HepG2 (cell line): ENCODE measurements around the gene LCAT. TPM values are rescaled to one million over a fixed set of nuclear protein-coding genes. Genes with fewer than 3 reads are reported as not detected.
A peak's percentile ranks its signal among the peaks of the same experiment; 100 is the strongest.

Experiments
- BATF2 ChIP-seq: sonication (generic); formaldehyde crosslinking; IDR thresholded peaks from 2 replicates; pipeline ENCODE4 v1.8.0; 2022; ENCODE audit warnings: mild to moderate bottlenecking, missing genetic modification reagents, moderate library complexity
- FUBP1 ChIP-seq: sonication (generic); formaldehyde crosslinking; IDR thresholded peaks from 2 replicates; pipeline ENCODE4 v1.5.1; 2020; ENCODE audit warnings: missing genetic modification reagents, mild to moderate bottlenecking, borderline replicate concordance
- ISL2 ChIP-seq: sonication (generic); formaldehyde crosslinking; IDR thresholded peaks from 2 replicates; pipeline ENCODE4 v1.5.0; 2020; ENCODE audit warnings: missing genetic modification reagents
- MBD4 ChIP-seq: IDR thresholded peaks from 2 replicates; pipeline ENCODE4 v1.6.1; 2012; ENCODE audit warnings: low read length, inconsistent platforms, borderline replicate concordance
- PHF8 ChIP-seq: sonication (generic); formaldehyde crosslinking; IDR thresholded peaks from 2 replicates; pipeline ENCODE4 v1.5.0; 2020; ENCODE audit warnings: missing genetic modification reagents
- RBM39 ChIP-seq: fragments of 200-400 bp; formaldehyde crosslinking; IDR thresholded peaks from one replicate; pipeline ENCODE4 v1.6.1; 2018; ENCODE audit warnings: antibody characterized with exemption, mild to moderate bottlenecking, low read depth, low read length; ENCODE audit not compliant: poor library complexity, severe bottlenecking
- SMARCE1 ChIP-seq: fragments of 450-650 bp; IDR thresholded peaks from 2 replicates; pipeline ENCODE4 v1.6.1; 2017; ENCODE audit warnings: borderline replicate concordance
- STAT6 ChIP-seq: sonication (generic); formaldehyde crosslinking; IDR thresholded peaks from 2 replicates; pipeline ENCODE4 v1.4.0; 2020; ENCODE audit warnings: missing genetic modification reagents, mild to moderate bottlenecking, borderline replicate concordance
- TEAD3 ChIP-seq: optimal IDR thresholded peaks from 2 replicates; pipeline ENCODE3; 2016; ENCODE audit warnings: borderline replicate concordance
- U2AF1 ChIP-seq: fragments of 200-400 bp; formaldehyde crosslinking; optimal IDR thresholded peaks from 2 replicates; pipeline ENCODE3; 2017; ENCODE audit warnings: mild to moderate bottlenecking, low read depth, low read length
- WIZ ChIP-seq: sonication (generic); formaldehyde crosslinking; IDR thresholded peaks from 2 replicates; pipeline ENCODE4 v1.5.1; 2020; ENCODE audit warnings: mild to moderate bottlenecking, missing genetic modification reagents
- ZBTB20 ChIP-seq: sonication (generic); formaldehyde crosslinking; IDR thresholded peaks from 2 replicates; pipeline ENCODE4 v1.8.1; 2023; ENCODE audit warnings: missing genetic modification reagents, low read depth, mild to moderate bottlenecking, borderline replicate concordance
- ZBTB21 ChIP-seq: sonication (generic); formaldehyde crosslinking; IDR thresholded peaks from 2 replicates; pipeline ENCODE4 v1.4.0; 2020; ENCODE audit warnings: missing genetic modification reagents
- ZFP36 ChIP-seq: fragments of 150-350 bp; IDR thresholded peaks from 2 replicates; pipeline ENCODE4 v1.6.1; 2018; ENCODE audit warnings: borderline replicate concordance, low read length, low read depth; ENCODE audit not compliant: partially characterized antibody
- ZNF121 ChIP-seq: sonication (generic); formaldehyde crosslinking; IDR thresholded peaks from 2 replicates; pipeline ENCODE4 v1.5.0; 2020; ENCODE audit warnings: mild to moderate bottlenecking, missing genetic modification reagents
- ZNF382 ChIP-seq: sonication (generic); formaldehyde crosslinking; IDR thresholded peaks from 2 replicates; pipeline ENCODE4 v1.5.0; 2020; ENCODE audit warnings: missing genetic modification reagents, mild to moderate bottlenecking, borderline replicate concordance
- ZNF414 ChIP-seq: sonication (generic); formaldehyde crosslinking; IDR thresholded peaks from 2 replicates; pipeline ENCODE4 v1.5.0; 2020; ENCODE audit warnings: missing genetic modification reagents
- ZNF451 ChIP-seq: sonication (generic); formaldehyde crosslinking; IDR thresholded peaks from 2 replicates; pipeline ENCODE4 v1.5.0; 2020; ENCODE audit warnings: mild to moderate bottlenecking, missing genetic modification reagents
- ZNF577 ChIP-seq: sonication (generic); formaldehyde crosslinking; IDR thresholded peaks from 2 replicates; pipeline ENCODE4 v1.4.0; 2020; ENCODE audit warnings: mild to moderate bottlenecking, low read depth, missing genetic modification reagents, borderline replicate concordance
- ZNF704 ChIP-seq: sonication (generic); formaldehyde crosslinking; IDR thresholded peaks from 2 replicates; pipeline ENCODE4 v1.8.1; 2023; ENCODE audit warnings: mild to moderate bottlenecking, inconsistent platforms, moderate library complexity, missing genetic modification reagents, borderline replicate concordance
- ZNF75D ChIP-seq: sonication (generic); formaldehyde crosslinking; IDR thresholded peaks from 2 replicates; pipeline ENCODE4 v1.8.1; 2023; ENCODE audit warnings: missing genetic modification reagents, mild to moderate bottlenecking, borderline replicate concordance
- ZNF792 ChIP-seq: IDR thresholded peaks from 2 replicates; pipeline ENCODE4 v1.6.1; 2016
- polyA plus RNA-seq, 8 experiments: library from polyadenylated mRNA; depleted of rRNA in 3 of 8; stranded (reverse) in 7 of 8; unstranded in 1 of 8; fragments of >200 nt; fragmentation: Illumina TruSeq in 4 of 8; extraction: Trizol in 4 of 8; gene quantifications; 2 replicates each; pipeline versions ENCODE4 v1.2.1 to v1.2.3, GENCODE V29; 2011 to 2016; ENCODE audit warnings: low read depth in 4 of 8, missing spikeins in 1 of 8, mixed read lengths in 1 of 8; ENCODE audit not compliant: insufficient read depth in 1 of 8
- total RNA-seq, 5 experiments: library from RNA; depleted of rRNA; stranded (reverse); fragments of >200 nt; fragmentation: Illumina TruSeq; extraction: Trizol; gene quantifications; 2 replicates each; pipeline ENCODE4 v1.2.3, GENCODE V29; 2016; ENCODE audit warnings: low read depth in 1 of 5

The LCAT gene
- total and polyA plus RNA-seq, 2 of the 13 experiments (the other 11 are each of a cell fraction or from before 2014, with no cell fraction given), result 36.1 to 38.9 TPM

GRCh38 chr16:67993207-67994039, 49.5 kb upstream of the LCAT start (continued):
- no peak for TF ChIP-seq ZBTB20 (CRISPR knock-in tag)
- peak; percentile 60 for TF ChIP-seq RBM39
- TF ChIP-seq STAT6 (CRISPR knock-in tag), result no peak
- TF ChIP-seq ZNF121 (CRISPR knock-in tag), result peak; percentile 51
- TF ChIP-seq ZBTB21, result no peak; the same call in 1 of the 2 replicates
- no peak for TF ChIP-seq ZNF451
- peak; percentile 59 for TF ChIP-seq TEAD3 (CRISPR knock-in tag)
- no peak for TF ChIP-seq SMARCE1
- TF ChIP-seq U2AF1, result peak; percentile 53
- peak; percentile 94 for TF ChIP-seq WIZ
- no peak for TF ChIP-seq ZNF75D
- TF ChIP-seq ISL2, result peak; percentile 66; the same call in 1 of the 2 replicates
- TF ChIP-seq ZNF577 (CRISPR knock-in tag), result no peak
- TF ChIP-seq ZNF792, result peak; percentile 75
- no peak for TF ChIP-seq MBD4
- TF ChIP-seq ZFP36, result no peak
- no peak for TF ChIP-seq FUBP1 (CRISPR knock-in tag)
- TF ChIP-seq BATF2, result no peak
- peak; percentile 60; the same call in 1 of the 2 replicates for TF ChIP-seq ZNF704 (CRISPR knock-in tag)
- TF ChIP-seq ZNF414, result no peak; the same call in 1 of the 2 replicates
- TF ChIP-seq ZNF382 (CRISPR knock-in tag), result no peak
- peak; percentile 75 for TF ChIP-seq PHF8
